H1 (cell line): ENCODE results near the gene POLL. TPM values are rescaled to one million over a fixed set of nuclear protein-coding genes. Genes with fewer than 3 reads are reported as not detected.

ENCODE experiments used
- CTCF ChIA-PET: fragments of 300-600 bp; sonication (Branson Sonifier 250); formaldehyde crosslinking; loops from one replicate; lab custom pipeline; 2021; ENCODE audit not compliant: partially characterized antibody; lab: Charles Lee
- POLR2A ChIA-PET: fragments of 300-600 bp; sonication (Branson Sonifier 250); formaldehyde crosslinking; loops from one replicate; lab custom pipeline; 2021; ENCODE audit warnings: inconsistent platforms; ENCODE audit not compliant: partially characterized antibody; lab: Charles Lee
- DNase-seq, 2 experiments: peaks; one replicate each; pipeline versions ENCODE4 v3.0.0 to v3.0.0-alpha.2; 2010 to 2022; ENCODE audit warnings: low spot score in 2 of 2, low read depth in 1 of 2, mixed read lengths in 1 of 2
- FAIRE-seq: peaks from 2 replicates; lab custom pipeline; 2011; peaks lifted over from hg19 to GRCh38; lab: Jason Lieb, UNC
- H2AFZ ChIP-seq: 2 replicates; pipeline ENCODE4 v1.8.1; 2012; ENCODE audit warnings: low read length, inconsistent platforms
- H2AK5ac ChIP-seq: 2 replicates; pipeline ENCODE4 v1.6.1; 2013; ENCODE audit warnings: low read depth, low read length
- H2BK120ac ChIP-seq: replicated peaks from 2 replicates; pipeline ENCODE3; 2013; ENCODE audit warnings: low read depth, low read length, inconsistent platforms
- H2BK12ac ChIP-seq: 2 replicates; pipeline ENCODE4 v1.6.1; 2013; ENCODE audit warnings: low read depth, low read length
- H2BK15ac ChIP-seq: 2 replicates; pipeline ENCODE4 v1.6.1; 2013; ENCODE audit warnings: low read length
- H2BK20ac ChIP-seq: 2 replicates; pipeline ENCODE4 v1.6.1; 2013; ENCODE audit warnings: low read length
- H2BK5ac ChIP-seq: 2 replicates; pipeline ENCODE4 v1.6.1; 2013; ENCODE audit warnings: low read depth, low read length
- H3K14ac ChIP-seq: 2 replicates; pipeline ENCODE4 v1.6.1; 2013; ENCODE audit warnings: inconsistent platforms; ENCODE audit not compliant: insufficient read length
- H3K18ac ChIP-seq: 2 replicates; pipeline ENCODE4 v1.6.1; 2013; ENCODE audit warnings: low read length; ENCODE audit errors: extremely low read depth
- H3K23ac ChIP-seq: 2 replicates; pipeline ENCODE4 v1.6.1; 2013; ENCODE audit warnings: inconsistent platforms; ENCODE audit not compliant: insufficient read length
- H3K23me2 ChIP-seq: 2 replicates; pipeline ENCODE4 v1.6.1; 2013; ENCODE audit warnings: low read depth, low read length
- H3K27ac ChIP-seq: 2 replicates; pipeline ENCODE4 v1.6.1; 2011; ENCODE audit warnings: low read depth, low read length, inconsistent platforms
- H3K27me3 ChIP-seq, 4 experiments: replicated peaks in 1 of 4; 1 replicate in 1 of 4; 2 replicates in 3 of 4; pipeline versions ENCODE4 v1.6.1 to v1.8.1; 2011 to 2013; ENCODE audit warnings: low read length in 3 of 4, mild to moderate bottlenecking in 3 of 4, inconsistent platforms in 2 of 4, mixed read lengths in 2 of 4, moderate library complexity in 1 of 4; ENCODE audit not compliant: control insufficient read depth in 3 of 4, insufficient read depth in 3 of 4; ENCODE audit errors: extremely low read depth in 1 of 4
- H3K36me3 ChIP-seq, 4 experiments: 2 replicates each; pipeline versions ENCODE4 v1.6.1 to v1.8.1; 2011 to 2013; ENCODE audit warnings: mild to moderate bottlenecking in 4 of 4, low read length in 3 of 4, moderate library complexity in 2 of 4, control low read depth in 1 of 4, inconsistent platforms in 1 of 4; ENCODE audit not compliant: insufficient read depth in 4 of 4, control insufficient read depth in 2 of 4
- H3K4ac ChIP-seq: replicated peaks from 2 replicates; pipeline ENCODE3; 2013; ENCODE audit warnings: low read length, low read depth, mixed read lengths, inconsistent platforms; ENCODE audit not compliant: insufficient read length
- H3K4me1 ChIP-seq, 4 experiments: replicated peaks in 1 of 4; 1 replicate in 1 of 4; 2 replicates in 3 of 4; pipeline versions ENCODE4 v1.6.1 to v1.8.1; 2011 to 2013; ENCODE audit warnings: low read length in 3 of 4, inconsistent platforms in 2 of 4, mixed read lengths in 1 of 4; ENCODE audit not compliant: insufficient read depth in 4 of 4, control insufficient read depth in 3 of 4
- H3K4me2 ChIP-seq, 2 experiments: 2 replicates each; pipeline versions ENCODE4 v1.6.1 to v1.8.1; 2011 to 2013; ENCODE audit warnings: low read depth in 2 of 2, low read length in 2 of 2, control low read depth in 1 of 2, inconsistent platforms in 1 of 2, mild to moderate bottlenecking in 1 of 2; ENCODE audit not compliant: insufficient read depth in 1 of 2
- H3K4me3 ChIP-seq, 4 experiments: fragments of 200-600, 300-600 bp in 1 of 4; sonication (generic), shearing (Covaris generic), sonication (Bioruptor Twin) in 1 of 4; 2 replicates each; pipeline versions ENCODE4 v1.5.1 to v1.8.1; 2011 to 2016; ENCODE audit warnings: low read length in 4 of 4, low read depth in 3 of 4, control low read depth in 2 of 4, inconsistent platforms in 2 of 4, mild to moderate bottlenecking in 2 of 4, mixed read lengths in 1 of 4, moderate library complexity in 1 of 4; ENCODE audit not compliant: insufficient read depth in 2 of 4; ENCODE audit errors: extremely low read depth in 1 of 4
- H3K56ac ChIP-seq: replicated peaks from 2 replicates; pipeline ENCODE3; 2013; ENCODE audit warnings: low read depth, mild to moderate bottlenecking, mixed read lengths, low read length, inconsistent platforms; ENCODE audit not compliant: insufficient read length
- H3K79me1 ChIP-seq: 2 replicates; pipeline ENCODE4 v1.6.1; 2013; ENCODE audit warnings: low read depth, low read length, control low read depth
- H3K79me2 ChIP-seq, 2 experiments: 2 replicates each; pipeline versions ENCODE4 v1.6.1 to v1.8.1; 2012 to 2013; ENCODE audit warnings: low read length in 2 of 2, mild to moderate bottlenecking in 2 of 2, inconsistent platforms in 1 of 2; ENCODE audit not compliant: insufficient read depth in 2 of 2, control insufficient read depth in 1 of 2
- H3K9ac ChIP-seq, 4 experiments: replicated peaks in 1 of 4; 1 replicate in 1 of 4; 2 replicates in 3 of 4; pipeline versions ENCODE4 v1.6.1 to v1.8.1; 2011 to 2013; ENCODE audit warnings: low read depth in 3 of 4, low read length in 3 of 4, control low read depth in 2 of 4, mild to moderate bottlenecking in 2 of 4, moderate library complexity in 2 of 4, inconsistent platforms in 1 of 4; ENCODE audit errors: extremely low read depth in 1 of 4
- H3K9me3 ChIP-seq, 2 experiments: 2 replicates each; pipeline versions ENCODE4 v1.6.1 to v1.8.1; 2012 to 2013; ENCODE audit warnings: mild to moderate bottlenecking in 2 of 2, moderate library complexity in 2 of 2, control low read depth in 1 of 2, inconsistent platforms in 1 of 2, low read depth in 1 of 2, low read length in 1 of 2, mixed read lengths in 1 of 2; ENCODE audit not compliant: insufficient read depth in 2 of 2
- H4K20me1 ChIP-seq, 2 experiments: replicated peaks in 1 of 2; 2 replicates each; pipeline versions ENCODE3 to v1.8.1; 2011 to 2013; ENCODE audit warnings: inconsistent platforms in 2 of 2, low read length in 2 of 2, mild to moderate bottlenecking in 1 of 2; ENCODE audit not compliant: insufficient read depth in 2 of 2, control insufficient read depth in 1 of 2
- H4K5ac ChIP-seq: 2 replicates; pipeline ENCODE4 v1.6.1; 2013; ENCODE audit warnings: low read length, low read depth, mixed read lengths, inconsistent platforms; ENCODE audit not compliant: insufficient read length
- H4K8ac ChIP-seq: 2 replicates; pipeline ENCODE4 v1.8.0; 2013; ENCODE audit warnings: mild to moderate bottlenecking, moderate library complexity, low read length, inconsistent platforms; ENCODE audit not compliant: insufficient read depth; ENCODE audit errors: extremely low read depth
- H4K91ac ChIP-seq: replicated peaks from 2 replicates; pipeline ENCODE3; 2013; ENCODE audit warnings: low read length, mixed read lengths, inconsistent platforms; ENCODE audit not compliant: insufficient read length
- EP300 ChIP-seq, 2 experiments: IDR thresholded peaks; 1 replicate in 1 of 2; 2 replicates in 1 of 2; pipeline ENCODE4 v1.6.1; 2011 to 2012; ENCODE audit warnings: low read depth in 2 of 2, low read length in 2 of 2, mild to moderate bottlenecking in 2 of 2, borderline replicate concordance in 1 of 2, inconsistent platforms in 1 of 2, moderate library complexity in 1 of 2
- EZH2 ChIP-seq: fragments of 200-600 bp; sonication (generic); IDR thresholded peaks from 2 replicates; pipeline ENCODE4 v1.7.1; 2012; ENCODE audit warnings: low read depth, mild to moderate bottlenecking, moderate library complexity, low read length, inconsistent platforms; ENCODE audit not compliant: severe bottlenecking
- HDAC6 ChIP-seq: IDR thresholded peaks from one replicate; pipeline ENCODE4 v1.7.1; 2012; ENCODE audit warnings: low read depth, mild to moderate bottlenecking, inconsistent platforms, low read length, moderate library complexity
- JUND ChIP-seq: IDR thresholded peaks from 2 replicates; pipeline ENCODE4 v1.6.1; 2011; ENCODE audit warnings: mild to moderate bottlenecking, improper control_type of control experiment, low read length
- KDM5A ChIP-seq: fragments of 200-600 bp; IDR thresholded peaks from 2 replicates; pipeline ENCODE4 v1.7.1; 2012; ENCODE audit warnings: mild to moderate bottlenecking, low read length, inconsistent platforms, mixed read lengths
- WGBS, 2 experiments: shearing (Covaris generic) in 1 of 2; methylation state at CpG; one replicate each; pipeline versions ENCODE4 v1.1.6 to v1.1.7; 2013 to 2015; ENCODE audit warnings: low lambda C conversion rate in 2 of 2, mixed read lengths in 2 of 2, inconsistent platforms in 1 of 2, low coverage in 1 of 2, missing lambda C conversion rate in 1 of 2; ENCODE audit not compliant: insufficient replicate concordance in 2 of 2, insufficient coverage in 1 of 2, insufficient read length in 1 of 2; ENCODE audit errors: extremely low coverage in 1 of 2, missing lambda C conversion rate in 1 of 2; 5-methylcytosine and 5-hydroxymethylcytosine counted together
- polyA plus RNA-seq, 7 experiments: library from polyadenylated mRNA; depleted of rRNA in 3 of 7; stranded (reverse) in 5 of 7; unstranded in 2 of 7; fragments of >200 nt in 5 of 7; fragments of 200-250 nt in 2 of 7; gene quantifications; 1 replicate in 5 of 7; 2 replicates in 1 of 7; 4 replicates in 1 of 7; pipeline versions ENCODE4 v1.2.1 to v1.2.3, GENCODE V29; 2011 to 2013; ENCODE audit warnings: missing spikeins in 2 of 7, mixed read lengths in 2 of 7
- total RNA-seq: library from RNA; stranded (reverse); fragmentation: NEBNext Ultra II Directional; extraction: Animal tissue kit (Norgen Biotek cat#: 25700); gene quantifications from 2 replicates; pipeline ENCODE4 v1.2.1, GENCODE V29; 2021

The POLL gene
- total and polyA plus RNA-seq, 2 of the 8 experiments (the other 6 are each of a cell fraction or from before 2014, with no cell fraction given), result 26.1 to 45.9 TPM

- Histone ChIP-seq H3K23me2 (peaks cover 14% of the 10 kb centered on the region), H3K79me2 (no peaks in the 10 kb centered on the region), H3K4me3 (no peak overlapping the region), H2BK120ac (no peak overlapping the region), H2AFZ (no peak overlapping the region), H3K9ac (no peak overlapping the region), H3K4me1 (peaks cover 0 to 15% (median 7%) of the 10 kb centered on the region in 4 experiments; a peak in 5 of 7 replicates), H3K36me3 (no peaks in the 10 kb centered on the region), H3K56ac (no peak overlapping the region), H3K79me1 (no peaks in the 10 kb centered on the region), H4K5ac (no peak overlapping the region), H2BK12ac (no peak overlapping the region), H3K27me3 (peaks cover 7 to 59% (median 44%) of the 10 kb centered on the region in 4 experiments), H3K23ac (no peak overlapping the region), H2BK20ac (no peak overlapping the region), H2BK5ac (no peak overlapping the region), H2BK15ac (no peak overlapping the region), H3K14ac (no peak overlapping the region), H3K27ac (no peak overlapping the region), H4K20me1 (peaks cover 0 to 3% of the 10 kb centered on the region in 2 experiments), H3K4me2 (no peak overlapping the region), H4K8ac (no peak overlapping the region), H3K18ac (no peak overlapping the region), H2AK5ac (no peak overlapping the region), H3K9me3 (peaks cover 4 to 6% of the 10 kb centered on the region in 2 experiments; a peak in 2 of 4 replicates), H3K4ac (no peak overlapping the region), H4K91ac (no peak overlapping the region)
- ChIA-PET POLR2A (interaction anchor here (1.1 to 3.6 kb wide), 7 partner anchors 10 to 358 kb away, joined by 3 to 12 read pairs (median 7); partner anchors contain the start of genes DPCD and POLL), CTCF (interaction anchor here (0.8 to 5.9 kb wide), 15 partner anchors 9 to 358 kb away, joined by 3 to 65 read pairs (median 22); partner anchors contain the start of genes DPCD and POLL)
- FAIRE-seq, result no peak
- DNase-seq, result no peak
- 92% methylated on average over 7 of the region's 7 CpGs; no CpG with 5 or more reads in 1 of the 2 experiments for WGBS, 2 experiments
- no peak for TF ChIP-seq KDM5A
- no peak for TF ChIP-seq EP300 (IDR thresholded peaks at IDR 0.05; ENCODE audit: borderline replicate concordance in 1 of 2, low read depth in 2 of 2, low read length in 2 of 2)
- no peak for TF ChIP-seq HDAC6
- no peak for TF ChIP-seq EZH2
- no peak for TF ChIP-seq JUND
These were observed 15.9 kb downstream of the POLL start for GRCh38 chr10:101572126-101572525.
